SK-N-SH (cell line): Measurements from ENCODE around the gene APPL2. TPM values are rescaled to one million over a fixed set of nuclear protein-coding genes. Genes with fewer than 3 reads are reported as not detected.

ENCODE experiments used
- CTCF ChIA-PET: fragments of 300-600, 350-600 bp; formaldehyde crosslinking; extraction: SDS; loops from one replicate; lab custom pipeline; 2021; lab: Yijun Ruan, JAX
- POLR2A ChIA-PET: fragments of 350-600 bp; sonication (Branson Sonifier 250); formaldehyde crosslinking; extraction: SDS; loops from one replicate; lab custom pipeline; 2020; ENCODE audit warnings: antibody characterized with exemption, inconsistent platforms; lab: Yijun Ruan, JAX
- DNase-seq: peaks from one replicate; pipeline ENCODE4 v3.0.0; 2012
- H2AFZ ChIP-seq: fragments of 200-600 bp; sonication (generic); 2 replicates; pipeline ENCODE4 v1.8.1; 2016; ENCODE audit warnings: antibody characterized with exemption, mild to moderate bottlenecking, low read depth
- H3F3A ChIP-seq: fragments of 200-600 bp; sonication (generic); replicated peaks from 2 replicates; pipeline ENCODE3; 2016; ENCODE audit warnings: antibody characterized with exemption, mild to moderate bottlenecking; ENCODE audit not compliant: insufficient read depth
- H3K27ac ChIP-seq, 2 experiments: fragments of 200-500 bp in 1 of 2; fragments of 200-600 bp in 1 of 2; sonication (Bioruptor generic) in 1 of 2; sonication (generic), shearing (Covaris generic) in 1 of 2; 2 replicates each; pipeline versions ENCODE4 v1.5.1 to v1.6.1; 2014 to 2016; ENCODE audit warnings: low read depth in 2 of 2, inconsistent platforms in 1 of 2, low read length in 1 of 2, mild to moderate bottlenecking in 1 of 2, mixed read lengths in 1 of 2
- H3K27me3 ChIP-seq: fragments of 200-600 bp; sonication (generic), shearing (Covaris generic); 2 replicates; pipeline ENCODE4 v1.6.1; 2016; ENCODE audit warnings: mixed run types; ENCODE audit not compliant: insufficient read depth
- H3K36me3 ChIP-seq, 2 experiments: fragments of 200-500 bp in 1 of 2; fragments of 200-600 bp in 1 of 2; sonication (Bioruptor generic) in 1 of 2; sonication (generic) in 1 of 2; replicated peaks in 1 of 2; 2 replicates each; pipeline versions ENCODE3 to v1.5.1; 2014 to 2016; ENCODE audit warnings: low read length in 1 of 2, mild to moderate bottlenecking in 1 of 2; ENCODE audit not compliant: insufficient read depth in 2 of 2, control insufficient read depth in 1 of 2
- H3K4me1 ChIP-seq, 2 experiments: fragments of 200-500 bp in 1 of 2; fragments of 200-600 bp in 1 of 2; sonication (Bioruptor generic) in 1 of 2; sonication (generic), shearing (Covaris generic) in 1 of 2; 2 replicates each; pipeline versions ENCODE4 v1.5.1 to v1.6.1; 2014 to 2016; ENCODE audit warnings: low read depth in 1 of 2, low read length in 1 of 2, mixed run types in 1 of 2; ENCODE audit not compliant: insufficient read depth in 2 of 2, control insufficient read depth in 1 of 2
- H3K4me2 ChIP-seq: fragments of 200-600 bp; sonication (generic), shearing (Covaris generic); 2 replicates; pipeline ENCODE4 v1.6.1; 2017; ENCODE audit warnings: mixed run types
- H3K4me3 ChIP-seq, 2 experiments: fragments of 200-500 bp in 1 of 2; fragments of 200-600 bp in 1 of 2; sonication (Bioruptor generic) in 1 of 2; sonication (generic), shearing (Covaris generic) in 1 of 2; 2 replicates each; pipeline versions ENCODE4 v1.5.1 to v1.8.1; 2014 to 2016; ENCODE audit warnings: low read depth in 2 of 2, inconsistent platforms in 1 of 2, low read length in 1 of 2, mild to moderate bottlenecking in 1 of 2, mixed read lengths in 1 of 2, moderate library complexity in 1 of 2
- H3K79me2 ChIP-seq: fragments of 200-600 bp; sonication (generic); 2 replicates; pipeline ENCODE4 v1.8.1; 2017; ENCODE audit warnings: mild to moderate bottlenecking; ENCODE audit not compliant: insufficient read depth
- H3K9ac ChIP-seq: fragments of 200-600 bp; sonication (generic); 2 replicates; pipeline ENCODE4 v1.6.1; 2017; ENCODE audit warnings: mixed run types
- H3K9me2 ChIP-seq: fragments of 200-600 bp; sonication (generic); 2 replicates; pipeline ENCODE4 v1.6.1; 2017; ENCODE audit warnings: mixed run types
- H3K9me3 ChIP-seq: fragments of 200-600 bp; sonication (generic); 2 replicates; pipeline ENCODE4 v1.6.1; 2017; ENCODE audit warnings: mixed run types, mild to moderate bottlenecking, moderate library complexity
- H4K20me1 ChIP-seq: fragments of 200-600 bp; sonication (generic); 2 replicates; pipeline ENCODE4 v1.6.1; 2017; ENCODE audit warnings: mild to moderate bottlenecking, mixed run types; ENCODE audit not compliant: insufficient read depth
- FOSL2 ChIP-seq: IDR thresholded peaks from 2 replicates; pipeline ENCODE4 v1.4.0; 2012; ENCODE audit warnings: low read depth, mild to moderate bottlenecking, moderate library complexity, borderline replicate concordance
- FOXJ3 ChIP-seq: sonication (generic); formaldehyde crosslinking; IDR thresholded peaks from 2 replicates; pipeline ENCODE4 v1.5.1; 2020; ENCODE audit warnings: mild to moderate bottlenecking, missing genetic modification reagents
- GABPA ChIP-seq: IDR thresholded peaks from 2 replicates; pipeline ENCODE4 v1.4.0; 2012; ENCODE audit warnings: low read depth, mild to moderate bottlenecking
- NFIC ChIP-seq: IDR thresholded peaks from 2 replicates; pipeline ENCODE4 v1.4.0; 2012; ENCODE audit warnings: borderline replicate concordance
- NRF1 ChIP-seq: IDR thresholded peaks from 2 replicates; pipeline ENCODE4 v1.6.1; 2012; ENCODE audit warnings: low read depth, mild to moderate bottlenecking, low read length
- RAD21 ChIP-seq: IDR thresholded peaks from 2 replicates; pipeline ENCODE4 v1.6.1; 2012; ENCODE audit warnings: mild to moderate bottlenecking, low read length
- RFX5 ChIP-seq: IDR thresholded peaks from 2 replicates; pipeline ENCODE4 v1.6.1; 2012; ENCODE audit warnings: mild to moderate bottlenecking, improper control_type of control experiment, low read length
- SIN3A ChIP-seq: IDR thresholded peaks from 2 replicates; pipeline ENCODE4 v1.6.1; 2012; ENCODE audit warnings: low read depth, mild to moderate bottlenecking, low read length, moderate library complexity, borderline replicate concordance
- SMC3 ChIP-seq: IDR thresholded peaks from 2 replicates; pipeline ENCODE4 v1.6.1; 2012; ENCODE audit warnings: low read depth, low read length, improper control_type of control experiment
- TAF1 ChIP-seq: IDR thresholded peaks from 2 replicates; pipeline ENCODE4 v1.6.1; 2012; ENCODE audit warnings: low read depth, mild to moderate bottlenecking, low read length, moderate library complexity, borderline replicate concordance
- TEAD4 ChIP-seq: IDR thresholded peaks from 2 replicates; pipeline ENCODE4 v1.4.0; 2012; ENCODE audit warnings: mild to moderate bottlenecking, borderline replicate concordance; ENCODE audit not compliant: insufficient read depth
- WGBS: methylation state at CpG from one replicate; pipeline ENCODE4 v1.1.6; 2017; ENCODE audit warnings: low lambda C conversion rate; 5-methylcytosine and 5-hydroxymethylcytosine counted together
- polyA plus RNA-seq, 3 experiments: library from polyadenylated mRNA; depleted of rRNA; stranded (reverse); fragments of >200 nt; gene quantifications; 2 replicates each; pipeline ENCODE4 v1.2.3, GENCODE V29; 2012
- TF ChIP-seq, protein P1 (sequence below): fragments of 150-350 bp; IDR thresholded peaks from 2 replicates; pipeline ENCODE4 v1.6.1; 2017; ENCODE audit warnings: antibody characterized with exemption, low read length, low read depth, borderline replicate concordance
- TF ChIP-seq, protein P2 (sequence below): IDR thresholded peaks from 2 replicates; pipeline ENCODE4 v1.4.0; 2012; ENCODE audit warnings: low read depth, borderline replicate concordance
- TF ChIP-seq, protein P3 (sequence below): IDR thresholded peaks from 2 replicates; pipeline ENCODE4 v1.6.1; 2012; ENCODE audit warnings: mild to moderate bottlenecking, low read depth, low read length, moderate library complexity
- TF ChIP-seq, protein P4 (sequence below): IDR thresholded peaks from 2 replicates; pipeline ENCODE4 v1.4.0; 2012; ENCODE audit warnings: low read depth, borderline replicate concordance

Gene APPL2
- polyA plus RNA-seq, 1 of the 3 experiments (the other 2 are of a cell fraction) = 59.2 TPM

DNA sequence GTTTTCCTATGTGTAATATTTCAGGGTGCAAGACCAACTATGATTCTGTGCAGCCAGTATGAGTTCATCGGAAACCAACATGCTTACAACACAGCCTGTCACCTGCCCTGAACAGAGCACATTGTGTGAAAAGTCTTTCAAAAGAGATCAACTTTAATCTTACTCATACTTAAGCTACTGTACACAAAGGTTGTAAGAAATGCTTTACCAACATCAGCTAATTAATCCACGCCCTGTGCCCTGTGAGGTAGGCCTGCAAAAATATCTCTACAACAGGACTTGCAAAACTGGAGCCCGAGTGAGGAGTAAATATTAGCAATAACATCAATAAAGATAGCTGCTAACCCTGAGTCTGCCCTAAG lies 15.1 kb downstream of the APPL2 start:
- Histone ChIP-seq H3K79me2 (peaks cover 99% of the 10 kb centered on the region), H3K4me1 (peaks cover 9 to 13% of the 10 kb centered on the region in 2 experiments), H3K27me3 (no peaks in the 10 kb centered on the region), H3K4me3 (no peak overlapping the region), H3K36me3 (peaks cover 79 to 89% of the 10 kb centered on the region in 2 experiments), H3K9me2 (no peaks in the 10 kb centered on the region), H3K27ac (no peak overlapping the region), H3F3A (peaks cover 14% of the 10 kb centered on the region), H4K20me1 (peaks cover 21% of the 10 kb centered on the region), H3K9ac (no peak overlapping the region), H2AFZ (no peak overlapping the region), H3K9me3 (no peaks in the 10 kb centered on the region), H3K4me2 (no peak overlapping the region)
- TF ChIP-seq, protein P1, sequence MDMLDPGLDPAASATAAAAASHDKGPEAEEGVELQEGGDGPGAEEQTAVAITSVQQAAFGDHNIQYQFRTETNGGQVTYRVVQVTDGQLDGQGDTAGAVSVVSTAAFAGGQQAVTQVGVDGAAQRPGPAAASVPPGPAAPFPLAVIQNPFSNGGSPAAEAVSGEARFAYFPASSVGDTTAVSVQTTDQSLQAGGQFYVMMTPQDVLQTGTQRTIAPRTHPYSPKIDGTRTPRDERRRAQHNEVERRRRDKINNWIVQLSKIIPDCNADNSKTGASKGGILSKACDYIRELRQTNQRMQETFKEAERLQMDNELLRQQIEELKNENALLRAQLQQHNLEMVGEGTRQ = no peak
- CTCF ChIA-PET = interaction anchor here (1.2 to 1.6 kb wide), 2 partner anchors 13 to 163 kb away, joined by 3 to 5 read pairs; no protein-coding TSS in a partner anchor
- POLR2A ChIA-PET = interaction anchor here (1.1 to 1.2 kb wide), 2 partner anchors 15 to 16 kb away, joined by 3 read pairs; partner anchors contain the start of gene APPL2
- WGBS = 98% methylated on average over 3 of the region's 3 CpGs
- DNase-seq = no peak

DNA sequence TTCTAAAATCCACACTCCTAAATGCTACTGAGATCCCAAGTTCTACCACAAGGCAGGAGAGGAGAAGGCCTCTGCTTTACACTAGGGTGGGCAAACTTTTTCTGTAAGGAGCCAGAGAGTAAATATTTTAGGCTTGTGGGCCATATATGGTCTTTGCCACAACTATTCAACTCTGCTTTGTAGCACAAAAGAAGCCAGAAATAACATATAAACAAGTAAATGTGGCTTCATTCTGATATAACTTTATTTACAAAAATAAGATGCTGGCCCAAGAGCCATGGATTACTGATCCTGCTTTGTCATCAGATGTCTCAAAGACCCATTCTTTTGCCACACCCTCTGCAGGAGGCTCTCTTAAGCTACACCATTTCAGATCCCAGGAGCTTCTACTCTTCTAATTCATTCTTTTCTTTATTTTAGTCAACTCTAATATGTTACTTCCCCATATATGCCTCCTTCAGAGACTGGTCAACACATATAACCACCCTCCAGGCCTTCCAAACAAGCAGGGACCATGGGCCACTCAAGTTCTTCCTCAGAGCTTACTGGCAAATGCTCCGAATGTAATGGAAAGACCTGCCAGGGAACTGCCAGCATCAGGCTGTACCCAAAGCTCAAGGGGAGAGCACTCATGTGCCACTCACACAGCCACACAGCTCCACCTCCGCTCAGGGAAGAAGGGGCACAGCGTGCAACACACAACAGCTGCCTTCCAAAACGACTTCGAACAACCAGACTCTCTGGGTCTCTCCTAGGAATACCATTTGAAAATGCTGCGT lies 15.6 kb downstream of the APPL2 start:
- TF ChIP-seq TAF1 (no peak), GABPA (no peak), FOSL2 (no peak), RFX5 (no peak), NFIC (no peak), SMC3 (no peak), SIN3A (no peak), NRF1 (no peak), FOXJ3 (CRISPR knock-in tag) (no peak), RAD21 (no peak), TEAD4 (no peak)
- TF ChIP-seq, protein P1 = no peak
- TF ChIP-seq, protein P2, sequence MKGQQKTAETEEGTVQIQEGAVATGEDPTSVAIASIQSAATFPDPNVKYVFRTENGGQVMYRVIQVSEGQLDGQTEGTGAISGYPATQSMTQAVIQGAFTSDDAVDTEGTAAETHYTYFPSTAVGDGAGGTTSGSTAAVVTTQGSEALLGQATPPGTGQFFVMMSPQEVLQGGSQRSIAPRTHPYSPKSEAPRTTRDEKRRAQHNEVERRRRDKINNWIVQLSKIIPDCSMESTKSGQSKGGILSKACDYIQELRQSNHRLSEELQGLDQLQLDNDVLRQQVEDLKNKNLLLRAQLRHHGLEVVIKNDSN = no peak
- TF ChIP-seq, protein P3, sequence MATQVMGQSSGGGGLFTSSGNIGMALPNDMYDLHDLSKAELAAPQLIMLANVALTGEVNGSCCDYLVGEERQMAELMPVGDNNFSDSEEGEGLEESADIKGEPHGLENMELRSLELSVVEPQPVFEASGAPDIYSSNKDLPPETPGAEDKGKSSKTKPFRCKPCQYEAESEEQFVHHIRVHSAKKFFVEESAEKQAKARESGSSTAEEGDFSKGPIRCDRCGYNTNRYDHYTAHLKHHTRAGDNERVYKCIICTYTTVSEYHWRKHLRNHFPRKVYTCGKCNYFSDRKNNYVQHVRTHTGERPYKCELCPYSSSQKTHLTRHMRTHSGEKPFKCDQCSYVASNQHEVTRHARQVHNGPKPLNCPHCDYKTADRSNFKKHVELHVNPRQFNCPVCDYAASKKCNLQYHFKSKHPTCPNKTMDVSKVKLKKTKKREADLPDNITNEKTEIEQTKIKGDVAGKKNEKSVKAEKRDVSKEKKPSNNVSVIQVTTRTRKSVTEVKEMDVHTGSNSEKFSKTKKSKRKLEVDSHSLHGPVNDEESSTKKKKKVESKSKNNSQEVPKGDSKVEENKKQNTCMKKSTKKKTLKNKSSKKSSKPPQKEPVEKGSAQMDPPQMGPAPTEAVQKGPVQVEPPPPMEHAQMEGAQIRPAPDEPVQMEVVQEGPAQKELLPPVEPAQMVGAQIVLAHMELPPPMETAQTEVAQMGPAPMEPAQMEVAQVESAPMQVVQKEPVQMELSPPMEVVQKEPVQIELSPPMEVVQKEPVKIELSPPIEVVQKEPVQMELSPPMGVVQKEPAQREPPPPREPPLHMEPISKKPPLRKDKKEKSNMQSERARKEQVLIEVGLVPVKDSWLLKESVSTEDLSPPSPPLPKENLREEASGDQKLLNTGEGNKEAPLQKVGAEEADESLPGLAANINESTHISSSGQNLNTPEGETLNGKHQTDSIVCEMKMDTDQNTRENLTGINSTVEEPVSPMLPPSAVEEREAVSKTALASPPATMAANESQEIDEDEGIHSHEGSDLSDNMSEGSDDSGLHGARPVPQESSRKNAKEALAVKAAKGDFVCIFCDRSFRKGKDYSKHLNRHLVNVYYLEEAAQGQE = no peak
- TF ChIP-seq, protein P4, sequence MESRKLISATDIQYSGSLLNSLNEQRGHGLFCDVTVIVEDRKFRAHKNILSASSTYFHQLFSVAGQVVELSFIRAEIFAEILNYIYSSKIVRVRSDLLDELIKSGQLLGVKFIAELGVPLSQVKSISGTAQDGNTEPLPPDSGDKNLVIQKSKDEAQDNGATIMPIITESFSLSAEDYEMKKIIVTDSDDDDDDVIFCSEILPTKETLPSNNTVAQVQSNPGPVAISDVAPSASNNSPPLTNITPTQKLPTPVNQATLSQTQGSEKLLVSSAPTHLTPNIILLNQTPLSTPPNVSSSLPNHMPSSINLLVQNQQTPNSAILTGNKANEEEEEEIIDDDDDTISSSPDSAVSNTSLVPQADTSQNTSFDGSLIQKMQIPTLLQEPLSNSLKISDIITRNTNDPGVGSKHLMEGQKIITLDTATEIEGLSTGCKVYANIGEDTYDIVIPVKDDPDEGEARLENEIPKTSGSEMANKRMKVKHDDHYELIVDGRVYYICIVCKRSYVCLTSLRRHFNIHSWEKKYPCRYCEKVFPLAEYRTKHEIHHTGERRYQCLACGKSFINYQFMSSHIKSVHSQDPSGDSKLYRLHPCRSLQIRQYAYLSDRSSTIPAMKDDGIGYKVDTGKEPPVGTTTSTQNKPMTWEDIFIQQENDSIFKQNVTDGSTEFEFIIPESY = no peak
- Histone ChIP-seq H3K9me2 (no peaks in the 10 kb centered on the region), H3K4me3 (no peak overlapping the region), H3K9me3 (no peaks in the 10 kb centered on the region), H3K9ac (no peak overlapping the region), H3F3A (peaks cover 8% of the 10 kb centered on the region), H3K4me1 (peaks cover 3 to 8% of the 10 kb centered on the region in 2 experiments), H3K79me2 (peaks cover 99% of the 10 kb centered on the region), H3K27me3 (no peaks in the 10 kb centered on the region), H3K36me3 (peaks cover 79 to 85% of the 10 kb centered on the region in 2 experiments), H2AFZ (no peak overlapping the region), H4K20me1 (peaks cover 21% of the 10 kb centered on the region), H3K27ac (no peak overlapping the region), H3K4me2 (no peak overlapping the region)
- DNase-seq = no peak
- WGBS = 100% methylated on average over 5 of the region's 6 CpGs
- ChIA-PET CTCF (interaction anchor here (0.9 to 1.6 kb wide), 3 partner anchors 12 to 163 kb away, joined by 3 to 5 read pairs (median 3); no protein-coding TSS in a partner anchor), POLR2A (interaction anchor here (1.1 to 1.2 kb wide), 2 partner anchors 15 to 16 kb away, joined by 3 read pairs; partner anchors contain the start of gene APPL2)
